GM19438 (cell line): ENCODE measurements around the gene PRAMEF5.
"Not testable (repeated sequence)": the region's sequence is repeated elsewhere in the genome, so short reads cannot be mapped to it uniquely, and the experiment has no call there.

ENCODE experiments used
- ATAC-seq: cut with Tn5 transposase; IDR thresholded peaks from one replicate; pipeline ENCODE4 v1.9.1; 2021; ENCODE audit warnings: low read depth; ENCODE audit not compliant: unreplicated experiment

PRAMEF5 gene

DNA sequence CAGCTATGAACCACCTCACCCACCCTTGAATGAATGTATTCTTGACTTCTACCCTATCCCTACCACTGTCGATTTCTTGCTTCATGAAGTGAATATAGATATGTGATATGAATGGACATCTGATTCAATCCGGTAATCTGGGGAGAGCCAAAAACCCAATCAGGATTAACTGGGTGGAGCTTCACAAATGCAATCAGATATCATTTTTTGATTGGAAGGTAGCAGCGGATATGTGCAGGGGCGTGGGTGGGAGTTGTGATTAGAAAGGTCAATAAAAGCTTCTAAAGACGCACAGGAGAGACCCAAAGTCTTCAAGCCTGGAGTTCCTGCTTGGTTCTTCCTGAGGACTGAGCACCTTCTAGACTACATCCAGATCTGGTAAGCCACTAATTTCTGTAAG, at the start of gene PRAMEF5:
TSS of gene PRAMEF5 (plus strand) at position 301 of the 400 bp plus-strand sequence. CDS start 5,071 bp downstream, outside the sequence.
- ATAC-seq, result not testable (repeated sequence)

- ATAC-seq, result not testable (repeated sequence)
Observed at GRCh38 chr1:13208712-13209111, 45.3 kb upstream of the PRAMEF5 start.

GRCh38 chr1:13216619-13217018, 37.4 kb upstream of the PRAMEF5 start:
- ATAC-seq, result not testable (repeated sequence)

- not testable (repeated sequence) for ATAC-seq
Observed at GRCh38 chr1:13219203-13219602, 34.8 kb upstream of the PRAMEF5 start.

DNA sequence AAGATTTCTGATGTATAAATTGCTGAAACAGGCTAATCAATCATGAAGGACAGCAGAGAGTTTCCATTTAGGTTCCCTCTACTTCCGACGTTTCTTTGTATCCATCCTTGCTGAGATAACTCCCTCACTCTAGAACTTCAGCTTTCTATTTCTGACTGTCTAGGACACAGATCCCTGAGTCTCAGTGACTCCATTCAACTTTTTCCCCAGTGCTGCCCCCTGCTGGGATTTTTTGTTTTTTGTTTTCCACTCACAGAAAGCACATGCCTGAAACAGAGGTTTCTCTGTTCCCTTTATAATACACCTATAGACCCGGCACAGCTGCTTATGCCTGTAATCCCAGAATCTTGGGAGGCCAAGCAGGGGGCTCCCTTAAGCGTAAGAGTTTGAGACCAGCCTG, 31.2 kb upstream of the PRAMEF5 start:
- ATAC-seq, result not testable (repeated sequence)

GRCh38 chr1:13224480-13225060, 29.4 kb upstream of the PRAMEF5 start:
- no peak for ATAC-seq

DNA sequence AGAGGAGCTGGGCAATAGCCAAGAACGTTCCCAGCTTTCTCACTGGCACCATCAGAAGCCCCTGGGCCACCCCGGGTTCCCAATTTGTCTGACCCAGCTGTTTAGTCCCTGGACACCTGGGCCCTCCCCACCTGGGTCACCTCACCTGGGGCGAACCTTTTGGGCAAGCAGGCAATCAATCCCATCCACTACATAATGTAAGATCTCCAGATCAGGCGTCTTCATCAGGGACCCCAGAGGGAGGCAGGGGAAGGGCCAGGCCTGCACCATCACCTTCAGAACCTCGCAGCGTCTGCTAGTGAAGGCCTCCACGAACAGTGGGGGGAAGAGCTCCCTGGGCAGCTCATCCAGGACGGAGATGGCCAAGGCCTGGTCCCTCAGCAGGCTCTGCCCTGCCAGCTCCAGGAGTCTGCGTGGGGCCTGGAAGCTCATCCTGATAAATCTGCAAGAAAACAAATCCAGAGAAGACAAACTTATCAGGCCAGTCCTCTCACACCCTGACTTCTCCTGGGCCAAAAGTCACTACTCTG, 28.3 kb upstream of the PRAMEF5 start, which contains the start of gene PRAMEF18:
TSS of gene PRAMEF18 (minus strand) at position 480 of the 530 bp plus-strand sequence. CDS start at position 432, 48 bp downstream.
- ATAC-seq, result not testable (repeated sequence)

DNA sequence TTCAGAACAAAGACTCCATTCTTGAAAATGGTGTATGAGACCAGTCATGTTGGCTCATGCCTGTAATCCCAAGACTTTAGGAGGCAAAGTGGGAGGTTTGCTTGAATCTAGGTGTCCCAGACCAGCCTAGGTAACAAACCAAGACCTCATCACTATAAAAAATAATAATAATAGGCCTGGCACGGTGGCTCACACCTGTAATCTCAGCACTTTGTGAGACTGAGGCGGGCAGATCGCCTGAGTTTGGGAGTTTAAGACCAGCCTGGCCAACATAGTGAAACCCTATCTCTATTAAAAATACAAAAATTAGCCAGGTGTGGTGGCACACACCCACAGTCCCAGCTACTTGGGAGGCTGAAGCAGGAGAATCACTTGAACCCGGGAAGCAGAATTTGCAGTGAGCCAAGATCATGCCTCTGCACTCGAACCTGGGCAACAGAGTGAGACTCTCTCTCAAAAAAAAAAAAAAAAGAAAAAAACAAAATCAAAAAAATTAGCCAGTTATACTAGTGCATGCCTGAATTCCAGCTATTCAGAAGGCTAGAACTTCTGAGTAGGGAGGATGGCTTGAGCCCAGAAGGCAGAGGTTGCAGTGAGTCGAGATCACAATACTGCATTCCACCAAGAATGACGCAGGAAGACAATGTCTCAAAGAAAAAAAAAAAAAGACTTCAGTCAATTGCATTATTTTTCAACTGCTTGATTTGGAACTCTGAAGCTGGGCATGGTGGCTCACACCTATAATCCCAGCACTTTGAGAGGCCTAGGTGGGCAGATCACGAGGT, 26.5 kb upstream of the PRAMEF5 start:
- ATAC-seq, result not testable (repeated sequence)

- ATAC-seq, result no peak
Observed at GRCh38 chr1:13228343-13228781, 25.6 kb upstream of the PRAMEF5 start.

DNA sequence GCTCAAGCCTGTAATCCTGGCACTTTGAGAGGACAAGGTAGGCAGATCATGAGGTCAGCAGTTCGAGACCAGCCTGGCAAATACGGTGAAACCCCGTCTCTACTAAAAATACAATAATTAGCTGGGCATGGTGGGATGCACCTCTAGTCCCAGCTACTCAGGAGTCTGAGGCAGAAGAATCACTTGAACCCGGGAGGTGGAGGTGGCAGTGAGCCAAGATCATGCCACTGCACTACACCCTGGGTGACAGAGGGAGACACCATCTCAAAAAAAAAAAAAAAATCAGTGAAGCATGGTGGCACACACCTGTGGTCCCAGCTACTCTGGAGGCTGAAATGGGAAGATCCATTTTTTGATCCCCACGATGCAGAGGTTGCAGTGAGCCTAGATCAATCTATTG, 23.9 kb upstream of the PRAMEF5 start:
- ATAC-seq, result not testable (repeated sequence)

- ATAC-seq, result not testable (repeated sequence)
Observed at GRCh38 chr1:13230601-13231000, 23.4 kb upstream of the PRAMEF5 start.

GRCh38 chr1:13231061-13231750, 22.8 kb upstream of the PRAMEF5 start:
- ATAC-seq, result not testable (repeated sequence)

- not testable (repeated sequence) for ATAC-seq
Observed at GRCh38 chr1:13232056-13232455, 21.9 kb upstream of the PRAMEF5 start.

- not testable (repeated sequence) for ATAC-seq
Observed at GRCh38 chr1:13234057-13234456, 19.9 kb upstream of the PRAMEF5 start.

DNA sequence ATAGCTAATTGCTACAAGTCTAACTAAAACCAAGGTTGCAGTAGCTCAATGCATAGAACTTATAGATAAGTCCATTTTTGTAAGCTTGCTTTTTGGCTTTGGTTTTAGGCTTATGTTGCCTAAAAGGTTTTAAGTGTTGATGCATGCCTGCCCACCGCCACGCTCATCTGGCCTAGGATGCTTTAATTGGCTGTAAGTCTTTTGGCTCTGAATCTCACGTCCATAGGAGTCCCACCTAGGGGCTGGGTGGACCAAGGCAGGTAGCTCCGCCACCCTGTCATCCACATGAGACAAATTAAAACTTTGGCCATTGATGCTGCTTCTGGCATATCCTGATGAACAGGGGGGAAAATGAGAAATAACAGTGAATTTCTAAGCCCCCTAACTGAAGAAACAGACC, 16.4 kb upstream of the PRAMEF5 start:
- ATAC-seq, result not testable (repeated sequence)

DNA sequence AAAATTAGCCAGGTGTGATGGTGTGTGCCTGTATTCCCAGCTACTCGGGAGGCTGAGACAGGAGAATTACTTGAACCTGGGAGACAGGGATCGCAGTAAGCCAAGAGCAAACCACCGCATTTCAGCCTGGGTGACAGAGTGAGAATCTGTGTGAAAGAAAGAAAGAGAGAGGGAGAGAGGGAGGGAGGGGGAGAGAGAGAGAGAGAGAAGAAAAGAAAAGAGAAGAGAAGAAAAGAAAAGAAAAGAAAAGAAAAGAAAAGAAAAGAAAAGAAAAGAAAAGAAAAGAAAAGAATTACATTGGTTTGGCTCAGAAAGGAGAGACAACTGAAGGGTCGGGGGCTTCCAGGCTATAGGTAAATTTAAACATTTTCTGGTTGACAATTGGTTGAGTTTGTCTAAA, 14.4 kb upstream of the PRAMEF5 start:
- not testable (repeated sequence) for ATAC-seq

DNA sequence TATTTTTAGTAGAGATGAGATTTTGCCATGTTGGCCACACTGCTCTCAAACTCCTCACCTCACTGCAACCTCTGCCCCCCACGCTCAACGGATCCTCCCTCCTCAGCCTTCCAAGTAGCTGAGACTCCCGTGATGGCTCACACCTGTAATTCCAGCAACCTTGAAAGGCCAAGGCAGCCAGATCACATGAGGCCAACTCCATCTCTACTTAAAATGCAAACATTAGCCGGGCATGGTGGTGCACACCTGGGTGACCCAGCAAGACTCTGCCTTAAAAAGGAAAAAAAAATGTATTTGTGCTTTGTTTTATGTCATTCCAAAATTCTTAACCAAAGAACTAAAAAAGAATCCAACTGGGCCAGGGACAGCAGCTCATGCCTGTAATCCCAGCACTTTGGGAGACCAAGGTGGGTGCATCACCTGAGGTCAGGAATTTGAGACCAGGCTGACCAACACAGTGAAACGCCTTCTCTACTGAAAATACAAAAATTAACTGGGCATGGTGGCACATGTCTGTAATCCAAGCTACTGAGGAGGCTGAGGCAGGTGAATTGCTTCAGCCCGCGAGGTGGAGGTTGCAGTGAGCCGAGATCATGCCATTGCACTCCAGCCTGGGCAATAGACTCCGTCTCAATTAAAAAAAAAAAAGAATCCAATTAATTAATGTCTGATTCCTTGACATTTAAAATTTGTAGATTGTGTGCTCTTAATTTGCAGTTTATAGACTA, 10.3 kb upstream of the PRAMEF5 start:
- not testable (repeated sequence) for ATAC-seq

GRCh38 chr1:13245841-13246553, 8.0 kb upstream of the PRAMEF5 start:
- ATAC-seq, result not testable (repeated sequence)

DNA sequence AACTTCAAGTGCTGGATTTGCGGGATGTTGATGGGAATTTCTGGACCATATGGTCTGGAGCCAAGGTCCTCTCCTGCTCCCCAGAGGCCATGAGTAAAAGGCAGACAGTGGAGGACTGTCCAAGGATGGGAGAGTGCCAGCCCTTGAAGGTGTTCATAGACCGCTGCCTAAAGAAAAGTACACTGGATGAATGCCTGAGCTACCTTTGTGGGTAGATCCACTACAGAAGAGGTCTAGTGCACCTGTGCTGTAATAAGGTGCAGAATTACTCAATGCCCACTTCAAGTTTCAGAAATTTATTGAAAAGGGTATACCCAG, 7.5 kb upstream of the PRAMEF5 start:
- ATAC-seq, result not testable (repeated sequence)

DNA sequence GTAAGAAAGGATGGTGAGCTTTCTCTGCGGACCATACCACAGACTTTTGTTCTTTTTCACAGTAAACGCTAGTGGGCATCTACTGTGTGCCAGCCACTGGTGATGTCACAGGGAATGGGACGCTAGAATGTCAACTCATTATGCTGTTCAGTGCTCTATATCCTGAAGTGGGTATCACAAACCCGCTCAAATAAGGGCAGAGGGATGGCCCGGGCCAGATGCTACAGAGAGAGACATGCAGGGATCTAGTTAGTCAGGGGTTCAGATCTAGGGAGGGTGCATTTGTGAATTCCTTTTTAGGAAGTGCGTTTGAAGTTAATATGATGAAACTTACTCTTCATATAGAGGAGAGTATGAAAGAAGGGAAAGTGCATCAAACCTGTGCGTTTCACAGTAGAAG, 6.9 kb upstream of the PRAMEF5 start:
- ATAC-seq, result not testable (repeated sequence)
